Measurements from ENCODE around the gene TMIGD2.

Gene TMIGD2

GRCh38 chr19:4326215-4326836 is 24.1 kb upstream of the TMIGD2 start:
- DNase-seq: no peak

DNA sequence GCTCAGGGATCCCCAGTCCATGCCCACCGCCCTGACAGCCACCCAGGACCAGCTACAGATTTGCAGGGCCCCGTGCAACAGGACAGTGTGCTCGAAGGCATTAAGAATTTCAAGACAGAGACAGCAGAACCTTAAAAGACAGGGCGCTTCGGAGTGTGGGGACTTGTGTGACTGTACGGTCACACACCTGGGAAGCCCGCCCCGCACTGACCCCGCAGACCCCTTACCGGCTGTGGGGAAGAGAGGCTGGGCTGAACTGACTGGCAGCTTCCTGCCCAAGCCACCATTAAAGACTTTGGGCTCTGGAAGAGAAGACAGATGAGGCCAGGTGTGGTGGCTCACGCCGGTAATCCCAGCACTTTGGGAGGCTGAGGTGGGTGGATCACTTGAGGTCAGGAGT is 22.0 kb upstream of the TMIGD2 start:
- DNase-seq: no peak

- no peak for DNase-seq
Measured at GRCh38 chr19:4323692-4324091, 21.5 kb upstream of the TMIGD2 start.

DNA sequence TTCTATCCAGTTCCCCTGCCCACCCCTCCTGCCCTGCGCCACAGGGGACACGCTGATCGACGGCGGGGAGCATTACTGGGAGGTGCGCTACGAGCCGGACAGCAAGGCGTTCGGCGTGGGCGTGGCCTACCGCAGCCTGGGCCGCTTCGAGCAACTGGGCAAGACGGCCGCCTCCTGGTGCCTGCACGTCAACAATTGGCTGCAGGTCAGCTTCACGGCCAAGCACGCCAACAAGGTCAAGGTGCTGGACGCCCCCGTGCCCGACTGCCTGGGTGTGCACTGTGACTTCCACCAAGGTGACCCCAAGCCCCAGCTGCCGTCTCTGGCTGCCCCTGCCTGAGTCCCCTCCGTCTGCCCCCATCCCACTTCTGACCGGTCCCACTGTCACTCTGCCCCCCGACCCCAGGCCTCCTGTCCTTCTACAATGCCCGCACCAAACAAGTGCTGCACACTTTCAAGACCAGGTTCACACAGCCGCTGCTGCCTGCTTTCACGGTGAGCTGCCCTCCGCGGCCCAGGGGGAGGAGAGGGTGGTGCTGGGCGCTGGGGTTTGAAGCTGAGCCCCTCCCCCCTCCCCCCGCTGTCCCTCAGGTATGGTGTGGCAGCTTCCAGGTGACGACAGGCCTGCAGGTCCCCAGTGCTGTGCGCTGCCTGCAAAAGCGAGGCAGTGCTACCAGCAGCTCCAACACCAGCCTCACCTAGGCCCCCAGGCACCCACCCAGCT is 20.9 kb upstream of the TMIGD2 start:
- DNase-seq: no peak

- no peak for DNase-seq
Measured at GRCh38 chr19:4320419-4320818, 18.2 kb upstream of the TMIGD2 start.

DNA sequence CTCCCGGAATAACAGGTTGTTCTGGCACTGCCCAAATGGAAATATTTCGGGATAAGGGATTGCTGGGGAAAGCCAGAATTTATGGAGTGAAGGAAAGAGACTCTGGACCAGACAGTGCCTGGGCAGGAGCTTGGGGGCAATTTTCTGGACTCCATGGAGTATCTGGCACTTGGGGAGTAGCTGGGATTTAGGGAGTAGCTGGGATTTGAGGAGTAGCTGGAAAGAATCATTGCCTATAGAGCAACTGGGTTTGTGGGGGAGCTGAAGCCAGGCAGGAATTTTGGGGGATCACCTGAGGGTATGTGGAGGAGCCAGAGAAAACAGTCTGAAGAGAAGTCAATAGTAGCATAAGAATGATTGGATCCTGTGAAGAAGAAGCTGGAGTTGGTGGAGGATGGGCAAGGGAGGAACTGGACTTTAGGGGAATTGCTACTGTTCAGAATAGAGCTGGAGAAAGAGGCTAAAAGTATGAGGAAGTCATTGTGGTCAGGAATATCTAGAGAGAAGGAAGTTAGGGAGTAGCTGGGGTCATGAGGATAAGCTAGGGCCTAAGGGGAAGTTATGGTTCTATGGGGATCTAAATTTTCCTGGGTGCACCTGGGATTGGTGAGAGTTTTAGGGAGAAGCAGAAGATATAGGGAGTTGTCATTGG is 17.0 kb upstream of the TMIGD2 start:
- no peak for DNase-seq

DNA sequence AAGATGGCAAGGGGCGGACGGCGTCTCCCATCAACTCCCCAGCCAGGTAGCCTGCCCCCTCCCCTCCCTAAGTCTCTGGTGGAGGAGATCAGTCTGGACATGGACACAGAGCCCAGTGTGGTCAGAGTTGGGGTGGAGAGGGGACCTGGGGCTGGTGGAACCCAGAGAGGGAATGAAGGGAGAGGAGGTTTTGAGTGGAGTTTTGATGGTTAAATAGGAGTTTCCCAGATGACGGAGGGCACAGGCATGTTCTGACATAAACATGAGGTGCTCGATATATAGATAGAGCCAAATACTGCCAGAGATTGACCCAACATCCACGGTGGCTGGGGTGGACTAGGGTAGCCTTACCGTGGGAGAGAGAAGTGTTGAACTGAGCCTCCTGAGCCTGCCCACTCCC is 16.3 kb upstream of the TMIGD2 start:
- DNase-seq: no peak

DNA sequence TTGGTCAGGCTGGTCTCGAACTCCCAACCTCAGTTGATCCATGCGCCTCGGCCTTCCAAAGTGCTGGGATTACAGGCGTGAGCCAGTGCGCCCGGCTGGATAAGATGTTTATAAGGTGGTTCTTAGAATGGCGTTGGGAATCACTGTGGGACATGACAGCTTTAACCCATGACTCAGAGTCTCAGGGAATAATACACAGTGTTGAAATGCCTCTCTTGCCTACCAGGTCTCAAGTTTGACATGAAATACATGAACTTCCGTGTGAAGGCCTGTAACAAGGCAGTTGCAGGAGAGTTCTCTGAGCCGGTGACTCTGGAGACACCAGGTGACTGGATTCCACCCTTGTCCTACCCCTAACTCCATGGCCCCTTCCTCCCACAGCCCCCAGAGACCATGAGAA is 14.8 kb upstream of the TMIGD2 start:
- no peak for DNase-seq

DNA sequence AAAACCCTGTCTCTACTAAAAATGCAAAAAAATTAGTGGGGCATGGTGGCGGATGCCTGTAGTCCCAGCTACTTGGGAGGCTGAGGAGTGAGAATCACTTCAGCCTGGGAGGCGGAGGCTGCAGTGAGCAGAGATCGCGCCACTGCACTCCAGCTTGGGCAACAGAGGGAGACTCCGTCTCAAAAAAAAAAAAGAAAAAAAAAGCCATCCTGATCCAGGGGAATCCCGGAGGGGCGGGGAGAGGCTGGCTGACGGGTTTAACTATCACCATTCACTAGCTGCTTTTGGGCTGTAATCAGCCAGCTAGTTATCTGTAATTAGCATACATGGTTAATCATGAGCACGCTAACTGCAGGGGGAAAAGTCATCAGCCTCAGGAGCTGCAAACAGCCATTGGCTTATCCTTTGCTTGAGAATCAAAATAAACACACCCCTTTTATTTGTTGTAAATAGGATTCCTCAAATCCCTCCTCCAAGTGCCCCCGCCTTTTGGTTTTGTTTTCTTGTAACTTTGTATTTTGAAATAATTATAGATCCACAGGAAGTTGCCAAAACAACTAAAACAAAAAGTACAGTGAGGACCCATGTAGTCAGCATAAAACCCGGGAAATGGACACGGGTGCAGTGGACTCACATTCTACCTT is 11.8 kb upstream of the TMIGD2 start:
- DNase-seq: no peak

GRCh38 chr19:4310247-4311121 is 8.3 kb upstream of the TMIGD2 start:
- DNase-seq: no peak

- DNase-seq: no peak
Measured at GRCh38 chr19:4305659-4306058, 3.5 kb upstream of the TMIGD2 start.

DNA sequence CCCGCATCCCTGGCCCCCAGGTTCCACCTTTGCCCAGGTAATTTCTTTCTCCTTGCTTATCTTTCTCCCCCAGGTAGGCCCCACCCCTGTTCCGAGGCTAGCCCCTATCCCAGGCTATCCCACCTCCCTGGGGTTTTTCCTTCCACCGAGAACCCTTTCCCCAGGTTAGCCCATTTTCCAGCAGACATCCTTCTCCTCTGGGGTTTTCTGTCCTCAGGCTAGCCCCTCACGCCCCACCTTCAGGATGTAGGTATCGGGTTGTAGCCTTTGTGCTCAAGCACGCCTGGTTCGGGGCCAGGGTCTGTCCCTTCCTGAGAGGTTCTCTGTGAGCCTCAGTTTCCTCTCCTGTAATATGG is 3.0 kb upstream of the TMIGD2 start:
- no peak for DNase-seq

DNA sequence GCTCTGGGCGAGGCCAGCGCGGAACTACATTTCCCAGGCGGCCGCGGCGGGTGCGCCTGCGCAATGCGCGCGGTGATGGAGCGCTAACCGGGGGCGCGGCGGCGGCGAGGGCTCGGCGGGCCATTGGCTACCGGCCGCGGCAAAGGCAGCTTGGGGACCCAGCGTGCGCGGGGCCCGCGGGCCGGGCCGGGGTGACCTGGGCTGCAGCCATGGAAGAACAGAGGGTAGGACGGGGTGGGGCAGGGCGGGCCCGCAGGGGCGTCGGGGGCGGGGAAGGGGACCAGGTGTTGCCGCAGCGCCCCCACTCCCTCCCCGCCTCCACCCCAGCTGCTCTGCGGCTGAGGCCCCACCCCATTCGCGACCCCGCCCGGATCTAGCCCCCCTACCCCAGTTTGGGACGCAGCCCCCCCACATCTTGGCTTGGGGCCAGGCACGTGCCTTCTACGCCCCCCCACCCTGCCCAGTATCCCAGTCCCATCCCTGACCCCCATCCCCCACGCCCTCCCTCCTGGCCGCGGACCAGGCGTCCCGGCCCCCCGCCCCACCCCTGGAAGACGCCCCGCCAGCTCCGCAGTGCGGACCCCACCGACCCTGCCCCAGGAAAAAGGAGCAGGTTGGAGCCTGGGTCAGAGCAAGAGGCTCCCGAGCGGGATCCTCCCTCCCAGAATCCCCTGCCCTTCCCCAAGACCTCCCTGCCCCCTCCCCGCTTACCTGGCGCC is 2.5 kb upstream of the TMIGD2 start, which contains the start of gene FSD1:
FSD1 (plus strand) TSS at position 61 of the 719 bp plus-strand sequence; CDS start at position 210, 149 bp downstream.
- DNase-seq: no peak

GRCh38 chr19:4303819-4304537 is 1.8 kb upstream of the TMIGD2 start:
- no peak for DNase-seq

GRCh38 chr19:4301590-4302242 is 473 bp downstream of the TMIGD2 start:
- no peak for DNase-seq

DNA sequence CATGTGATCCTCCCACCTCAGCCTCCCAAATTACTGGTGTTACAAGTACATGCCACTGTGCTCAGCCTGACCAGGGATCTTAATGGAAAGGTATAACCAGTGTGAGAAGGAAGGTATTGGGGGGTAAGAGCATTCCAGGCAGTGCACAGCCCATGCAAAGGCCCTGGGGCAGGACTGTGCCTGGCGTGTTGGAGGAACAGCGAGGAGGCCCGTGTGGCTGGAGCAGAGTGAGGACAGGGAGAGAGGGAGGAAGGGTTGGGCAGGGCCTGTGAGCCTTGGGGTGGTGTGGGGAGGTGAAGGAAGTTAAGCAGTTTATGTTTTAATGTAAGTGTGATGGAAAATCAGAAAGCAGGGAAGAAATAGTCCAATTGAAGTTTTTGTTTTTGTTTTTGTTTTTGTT is 1.6 kb downstream of the TMIGD2 start:
- DNase-seq: no peak

DNA sequence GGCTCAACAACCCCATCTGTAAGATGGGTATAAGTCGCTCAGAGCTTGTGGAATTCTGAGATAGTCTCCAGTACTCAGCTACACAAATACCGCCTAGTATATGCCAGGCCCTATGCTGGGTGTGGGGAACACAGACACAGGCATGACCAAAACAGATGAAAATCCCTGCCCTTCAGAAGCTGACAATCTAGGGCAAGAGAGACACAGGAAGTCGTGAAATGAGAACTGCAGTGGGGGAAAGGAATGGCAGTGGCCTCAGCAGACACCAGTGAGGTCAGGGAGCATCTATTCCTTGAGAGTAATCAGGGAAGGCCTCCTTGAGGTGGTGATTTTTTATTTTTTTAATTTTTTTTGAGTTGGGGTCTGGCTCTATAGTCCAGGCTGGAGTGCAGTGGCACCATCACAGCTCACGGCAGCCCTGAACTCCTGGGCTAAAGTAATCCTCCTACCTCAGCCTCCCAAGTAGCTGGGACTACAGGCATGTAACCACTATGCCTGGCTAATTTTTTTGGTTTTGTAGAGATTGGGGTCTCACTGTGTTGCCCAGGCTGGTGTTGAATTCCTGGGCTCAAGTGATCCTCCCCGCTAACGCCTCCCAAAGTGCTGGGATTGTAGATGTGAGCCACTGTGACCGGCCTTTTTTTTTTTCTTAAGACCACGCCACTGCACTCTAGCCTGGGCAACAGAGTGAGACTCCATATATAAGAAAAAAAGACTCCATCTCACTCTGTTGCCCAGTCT is 3.2 kb downstream of the TMIGD2 start:
- no peak for DNase-seq

- no peak for DNase-seq
Measured at GRCh38 chr19:4297901-4298809, 4.0 kb downstream of the TMIGD2 start.
